ENCODE results near the gene TMEM86A.

TMEM86A gene

DNA sequence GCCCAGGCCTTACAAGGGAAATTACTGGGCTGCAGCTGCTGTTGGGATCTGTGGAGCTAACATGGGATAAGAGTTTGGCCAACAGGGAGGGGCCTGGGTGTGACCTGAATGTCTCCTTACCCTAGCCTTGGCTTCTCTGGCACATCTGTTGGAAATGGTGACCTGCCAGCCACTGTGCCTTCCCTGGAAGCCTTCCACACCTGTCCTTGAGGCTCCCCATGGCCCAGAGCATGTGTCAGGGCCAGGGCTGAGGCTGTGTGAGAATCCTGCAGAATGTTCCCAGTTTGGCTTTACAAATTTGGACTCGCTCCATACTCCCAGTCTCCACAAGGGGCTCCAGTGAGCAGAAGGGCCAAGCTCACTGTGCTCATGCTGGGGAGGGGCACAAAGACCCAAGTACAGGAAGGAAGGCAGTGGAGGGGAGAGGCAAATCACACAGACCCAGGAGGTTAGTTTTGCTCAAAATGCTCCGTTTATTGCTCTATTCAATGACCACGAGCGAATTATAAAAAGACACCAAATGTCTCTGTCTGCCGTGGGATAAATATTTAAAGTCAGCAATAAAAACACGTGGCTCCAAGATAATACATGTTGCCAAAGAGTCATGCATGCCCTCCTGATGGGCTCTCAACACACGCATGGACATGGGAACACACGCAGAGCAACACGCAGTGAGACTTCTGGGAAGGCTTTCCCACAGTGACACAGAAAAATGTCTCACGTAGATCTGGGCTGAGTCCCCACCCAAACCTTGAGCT is 29.1 kb downstream of the TMEM86A start:
- POLR2A ChIA-PET, result interaction anchor here (1.2 kb wide), 1 partner anchor 94 kb away, joined by 5 read pairs; the partner anchor contains the start of gene SPTY2D1
- CTCF ChIA-PET, result interaction anchor here (0.6 to 1.4 kb wide), 8 partner anchors 13 to 613 kb away, joined by 3 to 7 read pairs (median 4); no protein-coding TSS in a partner anchor
- DNase-seq (ENCODE audit: extremely low spot score), result peak; percentile 76
- TF ChIP-seq TARDBP (IDR thresholded peaks at IDR 0.05), result no peak
- TF ChIP-seq SUZ12 (IDR thresholded peaks at IDR 0.05), result no peak
- no peak for TF ChIP-seq ARNT (IDR thresholded peaks at IDR 0.05)
- TF ChIP-seq SP1 (IDR thresholded peaks at IDR 0.05), result no peak
- TF ChIP-seq, protein P1, sequence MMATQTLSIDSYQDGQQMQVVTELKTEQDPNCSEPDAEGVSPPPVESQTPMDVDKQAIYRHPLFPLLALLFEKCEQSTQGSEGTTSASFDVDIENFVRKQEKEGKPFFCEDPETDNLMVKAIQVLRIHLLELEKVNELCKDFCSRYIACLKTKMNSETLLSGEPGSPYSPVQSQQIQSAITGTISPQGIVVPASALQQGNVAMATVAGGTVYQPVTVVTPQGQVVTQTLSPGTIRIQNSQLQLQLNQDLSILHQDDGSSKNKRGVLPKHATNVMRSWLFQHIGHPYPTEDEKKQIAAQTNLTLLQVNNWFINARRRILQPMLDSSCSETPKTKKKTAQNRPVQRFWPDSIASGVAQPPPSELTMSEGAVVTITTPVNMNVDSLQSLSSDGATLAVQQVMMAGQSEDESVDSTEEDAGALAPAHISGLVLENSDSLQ (IDR thresholded peaks at IDR 0.05), result no peak
- TF ChIP-seq BHLHE40 (IDR thresholded peaks at IDR 0.05; ENCODE audit: borderline replicate concordance), result no peak

DNA sequence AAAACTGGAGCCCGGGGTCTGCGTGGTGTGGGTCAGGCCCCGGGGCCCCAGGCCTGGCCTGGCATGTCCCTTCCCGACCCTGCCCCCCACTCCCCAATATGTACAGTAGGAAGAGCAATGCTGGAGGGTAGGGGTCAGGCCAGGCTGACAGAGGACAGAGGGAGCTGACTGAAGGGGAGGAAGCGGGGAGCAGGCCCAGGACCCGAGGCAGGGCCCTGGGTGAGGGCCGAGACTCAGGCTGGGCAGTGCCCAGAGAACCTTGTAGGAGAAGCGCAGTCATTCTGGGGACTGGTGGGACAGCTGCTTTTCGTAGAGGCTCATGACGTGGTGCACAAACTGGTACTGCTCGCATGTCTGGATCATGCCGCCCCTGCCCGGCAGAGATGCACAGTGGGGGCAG is 30.1 kb downstream of the TMEM86A start:
- TF ChIP-seq SUZ12 (IDR thresholded peaks at IDR 0.05), result no peak
- no peak for TF ChIP-seq ZNF384 (IDR thresholded peaks at IDR 0.05)
- no peak for TF ChIP-seq FOXA1 (IDR thresholded peaks at IDR 0.05)
- TF ChIP-seq CTBP1 (IDR thresholded peaks at IDR 0.05; ENCODE audit: borderline replicate concordance), result no peak
- TF ChIP-seq BHLHE40 (IDR thresholded peaks at IDR 0.05; ENCODE audit: borderline replicate concordance), result no peak
- TF ChIP-seq LEF1 (IDR thresholded peaks at IDR 0.05; ENCODE audit: borderline replicate concordance), result no peak
- TF ChIP-seq TARDBP (IDR thresholded peaks at IDR 0.05), result no peak
- no peak for TF ChIP-seq SP1 (IDR thresholded peaks at IDR 0.05)
- TF ChIP-seq ARNT (IDR thresholded peaks at IDR 0.05), result no peak
- no peak for TF ChIP-seq NFRKB (IDR thresholded peaks at IDR 0.05)
- TF ChIP-seq, protein P1 (IDR thresholded peaks at IDR 0.05), result no peak
- DNase-seq (ENCODE audit: extremely low spot score), result no peak
- POLR2A ChIA-PET, result no interaction called here
- CTCF ChIA-PET, result interaction anchor here (0.6 to 1.4 kb wide), 7 partner anchors 30 to 614 kb away, joined by 3 to 7 read pairs (median 4); no protein-coding TSS in a partner anchor

DNA sequence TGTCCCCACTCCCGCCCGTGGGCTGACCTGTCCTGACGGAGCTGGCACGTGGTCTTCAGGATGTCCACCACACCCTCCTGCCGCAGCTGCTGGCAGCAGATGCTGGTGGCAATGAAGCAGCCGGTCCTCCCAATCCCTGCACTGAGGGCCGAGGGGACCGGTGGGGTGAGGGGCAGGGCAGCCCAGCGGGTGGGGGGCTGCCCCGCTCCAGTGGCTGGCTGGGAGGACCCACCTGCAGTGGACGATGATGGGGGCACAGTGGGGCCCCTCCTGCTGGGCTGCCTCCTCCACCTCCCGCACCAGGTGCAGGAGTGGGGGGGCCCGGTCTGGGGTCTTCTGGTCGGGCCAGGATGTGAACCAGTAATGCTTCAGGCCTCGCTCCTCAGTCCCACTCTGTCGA is 30.8 kb downstream of the TMEM86A start:
- CTCF ChIA-PET, result no interaction called here

DNA sequence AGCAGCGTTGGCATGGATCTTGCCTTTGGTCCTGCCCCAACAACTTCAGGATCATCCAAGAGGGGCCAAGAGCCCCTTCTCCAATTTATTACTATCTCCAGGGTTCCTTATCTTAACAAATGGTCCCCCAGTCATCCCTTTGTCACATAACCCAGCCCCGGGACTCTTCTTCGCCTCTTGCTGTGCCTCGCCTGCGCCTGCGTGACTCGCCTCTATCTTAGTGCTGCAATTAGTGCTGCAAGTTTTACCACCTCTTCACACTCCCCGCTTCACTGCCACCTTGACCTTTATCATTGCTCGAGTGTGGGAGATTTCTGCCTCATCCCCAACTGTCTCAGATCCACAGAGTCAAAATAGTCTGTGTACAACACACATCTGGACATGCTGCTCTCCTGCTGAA is 31.4 kb downstream of the TMEM86A start:
- no peak for DNase-seq (ENCODE audit: extremely low spot score)
- TF ChIP-seq SP1 (IDR thresholded peaks at IDR 0.05), result no peak
- no peak for TF ChIP-seq LEF1 (IDR thresholded peaks at IDR 0.05; ENCODE audit: borderline replicate concordance)
- TF ChIP-seq, protein P1 (IDR thresholded peaks at IDR 0.05), result no peak
- no peak for TF ChIP-seq ARNT (IDR thresholded peaks at IDR 0.05)
- TF ChIP-seq L3MBTL2 (conservative IDR thresholded peaks at IDR 0.05), result no peak
- TF ChIP-seq HDGF (IDR thresholded peaks at IDR 0.05; ENCODE audit: borderline replicate concordance), result no peak
- TF ChIP-seq FOXA1 (IDR thresholded peaks at IDR 0.05), result no peak
- TF ChIP-seq SUZ12 (IDR thresholded peaks at IDR 0.05), result no peak
- no peak for TF ChIP-seq CTBP1 (IDR thresholded peaks at IDR 0.05; ENCODE audit: borderline replicate concordance)
- TF ChIP-seq TARDBP (IDR thresholded peaks at IDR 0.05), result no peak
- TF ChIP-seq ZNF384 (IDR thresholded peaks at IDR 0.05), result no peak
- no peak for TF ChIP-seq ELF4 (IDR thresholded peaks at IDR 0.05)
- TF ChIP-seq NFRKB (IDR thresholded peaks at IDR 0.05), result no peak
- no peak for TF ChIP-seq FOXK2 (IDR thresholded peaks at IDR 0.05)
- TF ChIP-seq BHLHE40 (IDR thresholded peaks at IDR 0.05; ENCODE audit: borderline replicate concordance), result no peak
- no peak for TF ChIP-seq FOXM1 (IDR thresholded peaks at IDR 0.05; ENCODE audit: borderline replicate concordance)
- CTCF ChIA-PET, result no interaction called here
- POLR2A ChIA-PET, result no interaction called here

More for the DNA sequence above, 30.8 kb downstream of the TMEM86A start:
- no peak for TF ChIP-seq CTBP1 (IDR thresholded peaks at IDR 0.05; ENCODE audit: borderline replicate concordance)
- no peak for TF ChIP-seq ARNT (IDR thresholded peaks at IDR 0.05)
- no peak for TF ChIP-seq SUZ12 (IDR thresholded peaks at IDR 0.05)
- TF ChIP-seq HDGF (IDR thresholded peaks at IDR 0.05; ENCODE audit: borderline replicate concordance), result no peak
- TF ChIP-seq, protein P1 (IDR thresholded peaks at IDR 0.05), result no peak
- no peak for TF ChIP-seq ELF4 (IDR thresholded peaks at IDR 0.05)
- TF ChIP-seq SP1 (IDR thresholded peaks at IDR 0.05), result no peak
- no peak for TF ChIP-seq LEF1 (IDR thresholded peaks at IDR 0.05; ENCODE audit: borderline replicate concordance)
- TF ChIP-seq ZNF384 (IDR thresholded peaks at IDR 0.05), result no peak
- no peak for TF ChIP-seq FOXM1 (IDR thresholded peaks at IDR 0.05; ENCODE audit: borderline replicate concordance)
- no peak for TF ChIP-seq BHLHE40 (IDR thresholded peaks at IDR 0.05; ENCODE audit: borderline replicate concordance)
- TF ChIP-seq FOXK2 (IDR thresholded peaks at IDR 0.05), result no peak
- no peak for TF ChIP-seq TARDBP (IDR thresholded peaks at IDR 0.05)
- TF ChIP-seq FOXA1 (IDR thresholded peaks at IDR 0.05), result no peak
- no peak for TF ChIP-seq L3MBTL2 (conservative IDR thresholded peaks at IDR 0.05)
- no peak for TF ChIP-seq NFRKB (IDR thresholded peaks at IDR 0.05)
- POLR2A ChIA-PET, result no interaction called here
- DNase-seq (ENCODE audit: extremely low spot score), result no peak

DNA sequence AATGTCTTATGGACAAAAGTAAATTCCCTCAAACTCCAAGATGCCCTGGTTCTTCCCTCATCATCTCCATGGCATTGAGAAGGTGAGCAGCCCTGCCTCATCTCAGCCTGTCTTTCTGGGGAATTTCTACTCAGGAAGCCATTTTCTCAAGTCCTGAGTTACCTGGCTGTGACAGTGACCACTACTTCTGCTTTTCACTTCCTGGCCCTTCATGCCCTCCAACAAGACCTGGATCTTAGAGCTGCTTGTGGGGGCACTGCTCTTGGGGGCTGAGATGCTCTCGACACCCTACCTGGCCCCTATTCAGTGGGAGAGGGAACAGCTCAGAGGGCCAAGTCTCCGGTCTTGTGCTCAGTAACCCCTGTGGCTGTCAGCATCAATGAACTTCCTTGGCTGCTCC is 32.9 kb downstream of the TMEM86A start:
- DNase-seq (ENCODE audit: extremely low spot score), result no peak
- ChIA-PET POLR2A (no interaction called here), CTCF (interaction anchor here (0.6 to 1.4 kb wide), 9 partner anchors 8 to 192 kb away, joined by 3 to 8 read pairs (median 3); no protein-coding TSS in a partner anchor)
- no peak for TF ChIP-seq SP1 (IDR thresholded peaks at IDR 0.05)
- no peak for TF ChIP-seq ARNT (IDR thresholded peaks at IDR 0.05)
- TF ChIP-seq, protein P1 (IDR thresholded peaks at IDR 0.05), result no peak
- TF ChIP-seq TARDBP (IDR thresholded peaks at IDR 0.05), result no peak
- TF ChIP-seq BHLHE40 (IDR thresholded peaks at IDR 0.05; ENCODE audit: borderline replicate concordance), result no peak

Data from HEK293T (cell line).